ENCODE results near the gene DEF6. TPM values are rescaled to one million over a fixed set of nuclear protein-coding genes. Genes with fewer than 3 reads are reported as not detected.

Gene DEF6
- total and polyA plus RNA-seq, 2 of the 13 experiments (the other 11 are each of a cell fraction or from before 2014, with no cell fraction given) = 5.2 to 10.0 TPM

DNA sequence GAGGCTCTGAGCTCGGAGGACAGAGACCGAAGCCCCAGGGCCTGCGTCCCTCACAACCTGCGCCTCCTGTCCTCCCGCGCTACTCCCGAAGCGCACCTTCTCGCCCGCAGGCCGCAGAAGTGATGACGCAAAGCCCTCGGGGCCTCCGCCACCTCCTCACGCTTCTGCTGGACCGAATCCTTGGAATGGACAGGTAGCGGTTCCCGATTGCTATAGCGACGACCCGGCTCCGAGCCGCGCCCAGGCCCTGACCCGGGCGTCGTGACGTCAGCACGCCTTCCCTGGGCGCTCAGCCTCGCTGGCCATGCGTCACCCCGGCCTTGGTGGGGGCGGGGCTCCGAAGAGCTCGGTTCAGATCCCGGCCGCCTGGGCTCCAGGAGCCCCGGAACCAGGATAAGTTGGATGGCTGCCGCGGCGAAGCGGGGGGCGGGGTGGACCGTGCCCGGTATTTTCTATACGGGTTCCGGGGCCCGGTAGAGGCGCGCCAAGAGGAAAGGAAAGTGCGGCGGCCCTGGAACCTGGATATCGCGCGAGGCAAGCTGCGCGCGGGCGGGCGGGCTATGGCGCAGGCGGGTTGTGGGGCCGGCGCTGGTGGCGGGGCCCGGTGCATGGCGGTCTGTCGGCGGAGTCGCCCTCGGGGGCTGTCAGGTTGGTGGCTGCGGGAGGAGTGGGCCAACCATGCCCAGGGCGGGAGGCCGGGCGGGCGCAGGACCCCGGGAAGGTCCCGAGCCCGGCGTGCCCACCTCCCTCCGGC is 38.2 kb upstream of the DEF6 start, which contains the start of gene ZNF76 (continued):
- TF ChIP-seq, protein P1, sequence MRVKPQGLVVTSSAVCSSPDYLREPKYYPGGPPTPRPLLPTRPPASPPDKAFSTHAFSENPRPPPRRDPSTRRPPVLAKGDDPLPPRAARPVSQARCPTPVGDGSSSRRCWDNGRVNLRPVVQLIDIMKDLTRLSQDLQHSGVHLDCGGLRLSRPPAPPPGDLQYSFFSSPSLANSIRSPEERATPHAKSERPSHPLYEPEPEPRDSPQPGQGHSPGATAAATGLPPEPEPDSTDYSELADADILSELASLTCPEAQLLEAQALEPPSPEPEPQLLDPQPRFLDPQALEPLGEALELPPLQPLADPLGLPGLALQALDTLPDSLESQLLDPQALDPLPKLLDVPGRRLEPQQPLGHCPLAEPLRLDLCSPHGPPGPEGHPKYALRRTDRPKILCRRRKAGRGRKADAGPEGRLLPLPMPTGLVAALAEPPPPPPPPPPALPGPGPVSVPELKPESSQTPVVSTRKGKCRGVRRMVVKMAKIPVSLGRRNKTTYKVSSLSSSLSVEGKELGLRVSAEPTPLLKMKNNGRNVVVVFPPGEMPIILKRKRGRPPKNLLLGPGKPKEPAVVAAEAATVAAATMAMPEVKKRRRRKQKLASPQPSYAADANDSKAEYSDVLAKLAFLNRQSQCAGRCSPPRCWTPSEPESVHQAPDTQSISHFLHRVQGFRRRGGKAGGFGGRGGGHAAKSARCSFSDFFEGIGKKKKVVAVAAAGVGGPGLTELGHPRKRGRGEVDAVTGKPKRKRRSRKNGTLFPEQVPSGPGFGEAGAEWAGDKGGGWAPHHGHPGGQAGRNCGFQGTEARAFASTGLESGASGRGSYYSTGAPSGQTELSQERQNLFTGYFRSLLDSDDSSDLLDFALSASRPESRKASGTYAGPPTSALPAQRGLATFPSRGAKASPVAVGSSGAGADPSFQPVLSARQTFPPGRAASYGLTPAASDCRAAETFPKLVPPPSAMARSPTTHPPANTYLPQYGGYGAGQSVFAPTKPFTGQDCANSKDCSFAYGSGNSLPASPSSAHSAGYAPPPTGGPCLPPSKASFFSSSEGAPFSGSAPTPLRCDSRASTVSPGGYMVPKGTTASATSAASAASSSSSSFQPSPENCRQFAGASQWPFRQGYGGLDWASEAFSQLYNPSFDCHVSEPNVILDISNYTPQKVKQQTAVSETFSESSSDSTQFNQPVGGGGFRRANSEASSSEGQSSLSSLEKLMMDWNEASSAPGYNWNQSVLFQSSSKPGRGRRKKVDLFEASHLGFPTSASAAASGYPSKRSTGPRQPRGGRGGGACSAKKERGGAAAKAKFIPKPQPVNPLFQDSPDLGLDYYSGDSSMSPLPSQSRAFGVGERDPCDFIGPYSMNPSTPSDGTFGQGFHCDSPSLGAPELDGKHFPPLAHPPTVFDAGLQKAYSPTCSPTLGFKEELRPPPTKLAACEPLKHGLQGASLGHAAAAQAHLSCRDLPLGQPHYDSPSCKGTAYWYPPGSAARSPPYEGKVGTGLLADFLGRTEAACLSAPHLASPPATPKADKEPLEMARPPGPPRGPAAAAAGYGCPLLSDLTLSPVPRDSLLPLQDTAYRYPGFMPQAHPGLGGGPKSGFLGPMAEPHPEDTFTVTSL (CRISPR knock-in tag; IDR thresholded peaks at IDR 0.05; ENCODE audit: borderline replicate concordance) = peak; percentile 56
- TF ChIP-seq ZNF253 (CRISPR knock-in tag; IDR thresholded peaks at IDR 0.05; ENCODE audit: borderline replicate concordance) (peak; percentile 69; the same call in 1 of the 2 replicates), TGIF2 (CRISPR knock-in tag; IDR thresholded peaks at IDR 0.05) (peak; percentile 79), ZNF878 (CRISPR knock-in tag; IDR thresholded peaks at IDR 0.05) (peak; percentile 95), SPEN (CRISPR knock-in tag; IDR thresholded peaks at IDR 0.05; ENCODE audit: low read depth) (peak; percentile 96), TMF1 (CRISPR knock-in tag; IDR thresholded peaks at IDR 0.05; ENCODE audit: low read depth) (peak; percentile 94), THYN1 (CRISPR knock-in tag; IDR thresholded peaks at IDR 0.05; ENCODE audit: borderline replicate concordance, low read depth) (peak; percentile 97; the same call in 1 of the 2 replicates), ZNF615 (CRISPR knock-in tag; IDR thresholded peaks at IDR 0.05; ENCODE audit: borderline replicate concordance) (0 out of 2 replicates have a peak, but pooled peaks have one; percentile 19), ZNF788 (CRISPR knock-in tag; IDR thresholded peaks at IDR 0.05; ENCODE audit: borderline replicate concordance) (peak; percentile 95), ZFP36 (IDR thresholded peaks at IDR 0.05; ENCODE audit: borderline replicate concordance, low read depth, low read length, partially characterized antibody) (no peak), ZNF777 (CRISPR knock-in tag; IDR thresholded peaks at IDR 0.05) (peak; percentile 48), SIX4 (CRISPR knock-in tag; IDR thresholded peaks at IDR 0.05) (no peak), ZNF121 (CRISPR knock-in tag; IDR thresholded peaks at IDR 0.05) (0 out of 2 replicates have a peak, but pooled peaks have one; percentile 2), ZNF317 (CRISPR knock-in tag; IDR thresholded peaks at IDR 0.05) (peak; percentile 41; the same call in 1 of the 2 replicates), CCAR2 (optimal IDR thresholded peaks at IDR 0.05; ENCODE audit: low read depth, low read length) (peak; percentile 97)
- TF ChIP-seq, protein P2, sequence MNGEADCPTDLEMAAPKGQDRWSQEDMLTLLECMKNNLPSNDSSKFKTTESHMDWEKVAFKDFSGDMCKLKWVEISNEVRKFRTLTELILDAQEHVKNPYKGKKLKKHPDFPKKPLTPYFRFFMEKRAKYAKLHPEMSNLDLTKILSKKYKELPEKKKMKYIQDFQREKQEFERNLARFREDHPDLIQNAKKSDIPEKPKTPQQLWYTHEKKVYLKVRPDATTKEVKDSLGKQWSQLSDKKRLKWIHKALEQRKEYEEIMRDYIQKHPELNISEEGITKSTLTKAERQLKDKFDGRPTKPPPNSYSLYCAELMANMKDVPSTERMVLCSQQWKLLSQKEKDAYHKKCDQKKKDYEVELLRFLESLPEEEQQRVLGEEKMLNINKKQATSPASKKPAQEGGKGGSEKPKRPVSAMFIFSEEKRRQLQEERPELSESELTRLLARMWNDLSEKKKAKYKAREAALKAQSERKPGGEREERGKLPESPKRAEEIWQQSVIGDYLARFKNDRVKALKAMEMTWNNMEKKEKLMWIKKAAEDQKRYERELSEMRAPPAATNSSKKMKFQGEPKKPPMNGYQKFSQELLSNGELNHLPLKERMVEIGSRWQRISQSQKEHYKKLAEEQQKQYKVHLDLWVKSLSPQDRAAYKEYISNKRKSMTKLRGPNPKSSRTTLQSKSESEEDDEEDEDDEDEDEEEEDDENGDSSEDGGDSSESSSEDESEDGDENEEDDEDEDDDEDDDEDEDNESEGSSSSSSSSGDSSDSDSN (CRISPR knock-in tag; IDR thresholded peaks at IDR 0.05) = peak; percentile 93
- TF ChIP-seq, protein P3, sequence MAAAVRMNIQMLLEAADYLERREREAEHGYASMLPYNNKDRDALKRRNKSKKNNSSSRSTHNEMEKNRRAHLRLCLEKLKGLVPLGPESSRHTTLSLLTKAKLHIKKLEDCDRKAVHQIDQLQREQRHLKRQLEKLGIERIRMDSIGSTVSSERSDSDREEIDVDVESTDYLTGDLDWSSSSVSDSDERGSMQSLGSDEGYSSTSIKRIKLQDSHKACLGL (CRISPR knock-in tag; IDR thresholded peaks at IDR 0.05) = peak; percentile 87
- TF ChIP-seq, protein P4, sequence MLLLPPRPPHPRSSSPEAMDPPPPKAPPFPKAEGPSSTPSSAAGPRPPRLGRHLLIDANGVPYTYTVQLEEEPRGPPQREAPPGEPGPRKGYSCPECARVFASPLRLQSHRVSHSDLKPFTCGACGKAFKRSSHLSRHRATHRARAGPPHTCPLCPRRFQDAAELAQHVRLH (CRISPR knock-in tag; IDR thresholded peaks at IDR 0.05; ENCODE audit: borderline replicate concordance, low read depth) = peak; percentile 90; the same call in 1 of the 2 replicates

All from HepG2 (cell line).